ENCODE results near the gene DNAJC30. TPM values are rescaled to one million over a fixed set of nuclear protein-coding genes. Genes with fewer than 3 reads are reported as not detected.

The DNAJC30 gene
- total and polyA plus RNA-seq, 10 of the 15 experiments (the other 5 are each of a cell fraction or from before 2014, with no cell fraction given), result 2.1 to 19.0 (median 7.9) TPM

DNA sequence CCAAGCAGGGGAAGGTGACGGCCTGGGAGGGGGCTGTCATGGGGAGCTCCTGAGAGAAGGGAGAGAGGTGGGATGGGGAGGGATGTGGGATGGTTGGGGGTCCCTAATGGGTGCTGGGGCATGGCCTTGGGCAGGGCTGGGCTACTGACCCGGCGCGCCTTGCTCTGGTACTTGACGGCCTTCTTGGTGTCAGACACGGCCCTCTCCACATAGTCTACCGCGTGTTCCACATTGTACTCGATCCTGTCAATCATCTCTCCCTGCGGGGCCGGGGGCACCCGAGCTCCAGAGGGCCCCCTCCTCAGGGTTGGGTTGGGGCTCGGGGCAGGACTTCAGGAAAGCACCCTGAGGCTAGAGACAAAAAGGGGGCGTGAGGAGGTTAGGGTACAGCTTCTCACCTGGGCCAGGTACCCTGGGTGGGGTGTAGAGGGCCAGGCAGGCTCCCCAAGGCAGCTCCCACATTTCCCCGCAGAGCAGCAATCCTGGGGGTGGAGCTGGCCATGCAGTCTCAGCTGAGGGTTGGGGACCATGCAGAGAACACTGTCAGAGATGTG, 17.4 kb upstream of the DNAJC30 start:
- RAD21 ChIA-PET (ENCODE audit: unreplicated experiment), result interaction anchor here (0.8 kb wide), 1 partner anchor 94 kb away, joined by 3 read pairs; no protein-coding TSS in a partner anchor
- FAIRE-seq, result no peak
- no peak for DNase-seq (ENCODE audit: low read depth, low spot score)
- POLR2A ChIA-PET, result no interaction called here
- WGBS (ENCODE audit: insufficient coverage, insufficient replicate concordance, low lambda C conversion rate, missing lambda C conversion rate), result 80% methylated on average over 13 of the region's 15 CpGs
- no peak overlapping the region for H3K4me3 ChIP-seq
- H3K36me3 ChIP-seq (ENCODE audit: control insufficient read depth in 2 of 2, insufficient read depth in 2 of 2, low read length in 1 of 2), result peaks cover 8 to 22% of the 10 kb centered on the region in 2 experiments
- H2AFZ ChIP-seq (ENCODE audit: control insufficient read depth, low read depth, low read length), result no peak overlapping the region
- H3K27me3 ChIP-seq (replicated peaks in 1 of 2; ENCODE audit: control insufficient read depth in 2 of 2, insufficient read depth in 2 of 2, low read length in 1 of 2), result no peaks in the 10 kb centered on the region
- BruUV-seq (replicated peaks), result no TSS peak
- no peaks in the 10 kb centered on the region for H3K9me3 ChIP-seq (replicated peaks; ENCODE audit: control insufficient read depth, insufficient read depth, low read length)
- H3K79me2 ChIP-seq (ENCODE audit: control insufficient read depth, insufficient read depth, low read length), result no peaks in the 10 kb centered on the region
- no peak overlapping the region for H3K4me2 ChIP-seq (ENCODE audit: control insufficient read depth, insufficient read depth)
- H3K4me1 ChIP-seq (ENCODE audit: control insufficient read depth, insufficient read depth, low read length), result no peaks in the 10 kb centered on the region
- no peak for ATAC-seq
- in situ Hi-C loops (cut with MboI), result no loop called here
- CTCF ChIA-PET, result interaction anchor here (0.7 to 2.0 kb wide), 4 partner anchors 9 to 34 kb away, joined by 3 to 7 read pairs (median 4); no protein-coding TSS in a partner anchor
- no peak overlapping the region for H3K9ac ChIP-seq (ENCODE audit: control insufficient read depth, insufficient read depth, low read length)
- TF ChIP-seq BHLHE40 (IDR thresholded peaks at IDR 0.05; ENCODE audit: borderline replicate concordance in 1 of 2, low read depth in 2 of 2, low read length in 1 of 2) (no peak), POLR2A (IDR thresholded peaks at IDR 0.05; ENCODE audit: low read depth, low read length) (peak; percentile 14; the same call in 1 of the 2 replicates)
- H4K20me1 ChIP-seq (ENCODE audit: control insufficient read depth, insufficient read depth), result no peaks in the 10 kb centered on the region
- intact Hi-C loops (cut with micrococcal nuclease; ENCODE audit: unreplicated experiment), result no loop called here
- H3K27ac ChIP-seq (ENCODE audit: control insufficient read depth, insufficient read depth), result no peak overlapping the region
- SMC1A ChIA-PET (ENCODE audit: uncharacterized antibody, unreplicated experiment), result interaction anchor here (1.2 kb wide), 1 partner anchor 34 kb away, joined by 3 read pairs; no protein-coding TSS in a partner anchor

DNA sequence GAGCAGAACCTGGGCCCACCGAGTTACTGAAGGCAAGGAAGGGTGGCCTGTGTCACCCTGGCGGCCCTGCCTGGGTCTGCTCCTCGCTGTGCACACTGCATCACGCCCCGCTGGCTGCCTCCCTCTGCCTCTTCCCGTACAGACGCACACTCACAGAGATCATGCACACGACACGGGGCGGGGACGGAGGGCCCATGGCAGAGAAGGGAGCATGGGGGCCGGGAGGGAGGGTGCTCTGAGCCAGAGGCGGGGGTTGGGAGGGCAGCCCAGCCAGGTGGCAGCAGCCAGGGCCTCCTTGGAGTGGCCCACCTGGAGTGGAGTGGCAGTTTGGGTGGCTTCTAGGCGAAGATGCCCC, 16.8 kb upstream of the DNAJC30 start:
- no peaks in the 10 kb centered on the region for H3K27me3 ChIP-seq (replicated peaks in 1 of 2; ENCODE audit: control insufficient read depth in 2 of 2, insufficient read depth in 2 of 2, low read length in 1 of 2)

More for the DNA sequence above, 16.8 kb upstream of the DNAJC30 start:
- WGBS (ENCODE audit: insufficient coverage, insufficient replicate concordance, low lambda C conversion rate, missing lambda C conversion rate), result 61% methylated on average over 7 of the region's 14 CpGs
- DNase-seq (ENCODE audit: low read depth, low spot score) (no peak), FAIRE-seq (no peak), ATAC-seq (no peak)
- no peak overlapping the region for H3K4me3 ChIP-seq
- POLR2A ChIA-PET, result no interaction called here
- BruUV-seq (replicated peaks), result no TSS peak
- intact Hi-C loops (cut with micrococcal nuclease; ENCODE audit: unreplicated experiment), result no loop called here
- RAD21 ChIA-PET (ENCODE audit: unreplicated experiment), result no interaction called here
- H2AFZ ChIP-seq (ENCODE audit: control insufficient read depth, low read depth, low read length), result no peak overlapping the region
- no peaks in the 10 kb centered on the region for H4K20me1 ChIP-seq (ENCODE audit: control insufficient read depth, insufficient read depth)
- no peak for TF ChIP-seq ZNF274 (IDR thresholded peaks at IDR 0.05; ENCODE audit: insufficient read depth, insufficient read length)
- TF ChIP-seq, protein P1, sequence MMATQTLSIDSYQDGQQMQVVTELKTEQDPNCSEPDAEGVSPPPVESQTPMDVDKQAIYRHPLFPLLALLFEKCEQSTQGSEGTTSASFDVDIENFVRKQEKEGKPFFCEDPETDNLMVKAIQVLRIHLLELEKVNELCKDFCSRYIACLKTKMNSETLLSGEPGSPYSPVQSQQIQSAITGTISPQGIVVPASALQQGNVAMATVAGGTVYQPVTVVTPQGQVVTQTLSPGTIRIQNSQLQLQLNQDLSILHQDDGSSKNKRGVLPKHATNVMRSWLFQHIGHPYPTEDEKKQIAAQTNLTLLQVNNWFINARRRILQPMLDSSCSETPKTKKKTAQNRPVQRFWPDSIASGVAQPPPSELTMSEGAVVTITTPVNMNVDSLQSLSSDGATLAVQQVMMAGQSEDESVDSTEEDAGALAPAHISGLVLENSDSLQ (IDR thresholded peaks at IDR 0.05), result no peak
- TF ChIP-seq, protein P2, sequence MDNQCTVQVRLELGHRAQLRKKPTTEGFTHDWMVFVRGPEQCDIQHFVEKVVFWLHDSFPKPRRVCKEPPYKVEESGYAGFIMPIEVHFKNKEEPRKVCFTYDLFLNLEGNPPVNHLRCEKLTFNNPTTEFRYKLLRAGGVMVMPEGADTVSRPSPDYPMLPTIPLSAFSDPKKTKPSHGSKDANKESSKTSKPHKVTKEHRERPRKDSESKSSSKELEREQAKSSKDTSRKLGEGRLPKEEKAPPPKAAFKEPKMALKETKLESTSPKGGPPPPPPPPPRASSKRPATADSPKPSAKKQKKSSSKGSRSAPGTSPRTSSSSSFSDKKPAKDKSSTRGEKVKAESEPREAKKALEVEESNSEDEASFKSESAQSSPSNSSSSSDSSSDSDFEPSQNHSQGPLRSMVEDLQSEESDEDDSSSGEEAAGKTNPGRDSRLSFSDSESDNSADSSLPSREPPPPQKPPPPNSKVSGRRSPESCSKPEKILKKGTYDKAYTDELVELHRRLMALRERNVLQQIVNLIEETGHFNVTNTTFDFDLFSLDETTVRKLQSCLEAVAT (IDR thresholded peaks at IDR 0.05), result no peak
- CTCF ChIA-PET, result interaction anchor here (0.9 to 2.0 kb wide), 2 partner anchors 17 to 35 kb away, joined by 3 to 7 read pairs; no protein-coding TSS in a partner anchor
- H3K79me2 ChIP-seq (ENCODE audit: control insufficient read depth, insufficient read depth, low read length), result no peaks in the 10 kb centered on the region
- no peaks in the 10 kb centered on the region for H3K9me3 ChIP-seq (replicated peaks; ENCODE audit: control insufficient read depth, insufficient read depth, low read length)
- no peak overlapping the region for H3K9ac ChIP-seq (ENCODE audit: control insufficient read depth, insufficient read depth, low read length)
- peaks cover 8 to 23% of the 10 kb centered on the region in 2 experiments for H3K36me3 ChIP-seq (ENCODE audit: control insufficient read depth in 2 of 2, insufficient read depth in 2 of 2, low read length in 1 of 2)
- H3K27ac ChIP-seq (ENCODE audit: control insufficient read depth, insufficient read depth), result no peak overlapping the region
- H3K4me1 ChIP-seq (ENCODE audit: control insufficient read depth, insufficient read depth, low read length), result no peaks in the 10 kb centered on the region
- no peak overlapping the region for H3K4me2 ChIP-seq (ENCODE audit: control insufficient read depth, insufficient read depth)
- in situ Hi-C loops (cut with MboI), result no loop called here
- SMC1A ChIA-PET (ENCODE audit: uncharacterized antibody, unreplicated experiment), result no interaction called here
